HG03025 (cell line): ENCODE measurements around the gene H2AZ1.

Source experiments
- ATAC-seq: cut with Tn5 transposase; IDR thresholded peaks from one replicate; pipeline ENCODE4 v1.9.1; 2021; ENCODE audit warnings: mild to moderate bottlenecking, moderate library complexity; ENCODE audit not compliant: unreplicated experiment, low FRiP score

H2AZ1 gene

DNA sequence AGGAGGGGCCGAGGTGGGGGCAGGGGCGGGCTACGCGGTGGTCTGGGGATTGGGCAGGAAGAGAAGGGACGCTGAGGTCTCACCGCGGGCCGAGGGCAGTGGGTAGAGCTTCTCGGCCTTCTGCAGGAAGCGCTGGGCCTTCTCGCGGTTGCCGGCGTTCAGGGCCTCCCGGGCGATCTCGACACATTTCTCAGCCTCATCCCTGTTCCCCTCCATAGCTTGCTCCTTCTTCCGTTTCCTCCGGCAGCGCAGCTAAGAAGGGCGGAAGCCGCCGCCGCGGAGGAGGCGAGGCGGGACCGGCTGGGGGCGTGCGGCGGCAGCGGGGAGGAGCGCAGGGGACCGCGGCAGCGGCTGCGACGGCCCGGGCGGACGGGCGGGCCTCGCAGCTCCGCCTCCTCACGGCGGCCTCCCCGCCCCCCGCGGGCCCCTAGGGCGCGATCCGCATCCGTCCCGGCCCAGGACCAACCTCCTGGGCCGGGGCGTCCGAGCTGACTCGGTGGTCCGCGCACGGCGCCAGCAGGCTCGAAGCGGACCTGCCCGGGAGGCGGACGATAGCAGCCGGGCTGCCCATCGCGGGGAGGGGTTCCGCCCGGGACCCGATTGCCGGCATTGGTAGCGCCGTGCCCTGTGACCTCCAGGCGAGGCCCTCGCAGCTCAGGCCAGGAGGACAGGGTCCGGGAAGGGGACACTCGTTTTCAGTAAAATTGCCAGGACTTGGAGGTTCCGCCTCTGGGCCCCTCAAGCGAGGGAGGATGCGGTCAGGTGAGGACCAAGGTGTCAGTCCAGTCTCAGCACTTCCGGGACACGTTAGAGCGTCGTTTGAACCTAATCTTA, 3.5 kb downstream of the H2AZ1 start, which contains the start of gene DNAJB14:
Gene DNAJB14 (minus strand): TSS at position 263 of the 834 bp plus-strand sequence. CDS start 47 bp downstream, at position 216.
- peak; percentile 41 for ATAC-seq

DNA sequence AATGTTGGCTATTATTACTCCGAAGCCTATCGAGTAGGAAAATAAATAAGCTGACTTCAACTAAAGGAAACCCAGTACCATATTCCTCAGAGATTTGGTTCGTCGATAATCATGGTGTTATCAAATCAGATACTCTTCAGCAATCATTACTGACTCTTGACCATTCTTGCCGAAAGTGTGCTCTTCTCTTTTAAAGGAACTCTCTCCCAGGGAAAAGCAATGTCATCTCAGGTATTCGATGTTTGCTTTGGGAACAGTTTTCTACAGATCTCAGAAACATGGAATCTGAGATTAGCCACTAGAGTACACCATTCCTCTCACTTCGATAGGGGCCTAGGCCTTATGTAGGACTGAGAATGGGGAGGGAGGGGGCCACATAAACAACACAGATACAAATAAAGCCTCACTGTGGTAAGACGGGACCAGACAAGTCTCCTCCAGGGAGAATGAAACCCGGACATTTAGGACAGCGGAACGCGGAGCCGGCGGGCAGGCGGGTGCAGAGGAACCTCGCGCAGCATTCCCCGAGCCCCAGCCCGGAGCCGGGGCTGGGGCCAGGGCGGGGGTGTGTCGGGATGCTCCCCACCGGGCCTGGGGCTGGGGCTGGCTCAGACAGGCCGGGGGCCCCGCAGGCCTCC, 4.2 kb downstream of the H2AZ1 start:
- ATAC-seq: peak; percentile 2

DNA sequence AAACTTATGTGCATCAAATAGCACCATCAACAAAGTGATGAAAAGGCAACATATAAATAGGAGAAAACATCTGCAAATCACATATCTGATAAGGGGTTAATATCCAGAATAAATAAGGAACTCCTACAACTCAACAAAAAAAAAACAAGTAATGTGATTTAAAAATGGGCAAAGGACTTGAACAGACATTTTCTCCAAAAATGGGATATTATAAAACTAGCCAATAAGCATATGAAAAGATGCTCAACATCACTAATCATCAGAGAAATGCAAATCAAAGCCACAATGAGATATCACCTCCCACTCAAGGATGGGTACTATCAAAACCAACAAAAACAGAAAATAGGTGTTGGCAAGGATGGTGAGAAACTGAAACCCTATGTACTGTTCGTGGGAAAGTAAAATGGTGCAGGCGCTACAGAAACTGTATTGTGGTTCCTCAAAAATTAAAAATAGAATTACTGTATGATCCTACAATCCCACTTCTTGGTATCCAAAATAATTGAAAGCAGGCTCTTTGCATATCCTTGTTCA, 6.1 kb downstream of the H2AZ1 start:
- no peak for ATAC-seq

DNA sequence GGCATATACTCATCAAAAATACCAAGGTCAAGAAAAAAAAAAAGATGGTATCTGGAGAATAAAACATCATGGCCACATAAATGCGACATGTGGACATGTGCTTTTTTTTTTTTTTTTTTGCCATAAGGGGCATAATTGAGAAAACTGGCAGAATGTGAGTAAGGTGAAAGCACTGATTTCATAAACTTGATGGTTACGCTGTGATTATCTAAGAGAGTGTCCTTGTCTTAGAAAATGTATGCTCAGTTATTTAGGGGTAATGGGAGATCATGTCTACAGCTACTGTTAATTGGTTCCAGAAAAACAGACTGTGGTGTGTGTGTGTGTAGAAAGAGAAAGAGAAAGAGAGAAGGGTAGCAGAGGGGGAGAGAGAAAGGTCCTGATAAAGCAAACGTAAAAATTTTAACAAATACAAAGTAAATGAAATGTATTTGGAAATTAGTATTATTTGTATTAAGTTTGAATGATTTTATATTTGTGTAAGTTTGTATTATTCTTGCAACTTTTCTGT, 11.8 kb downstream of the H2AZ1 start:
- ATAC-seq: no peak

DNA sequence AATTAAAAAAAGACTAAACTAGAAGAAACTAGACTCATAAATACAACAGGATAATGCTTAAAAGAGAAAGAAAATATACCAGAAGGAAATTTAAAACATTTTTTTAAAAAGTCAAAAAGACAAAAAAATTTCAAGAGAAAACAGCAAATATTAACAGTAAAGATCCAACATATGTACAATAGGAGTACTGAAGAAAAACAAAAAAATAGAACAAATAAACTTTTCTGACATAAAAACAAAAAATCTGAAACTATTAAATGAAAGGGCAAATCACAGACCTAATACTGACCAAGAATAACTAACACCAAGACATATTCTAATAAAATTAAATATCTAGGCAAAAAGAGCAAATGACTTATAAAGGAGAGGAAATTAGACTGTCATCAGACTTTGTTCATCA, 15.2 kb downstream of the H2AZ1 start:
- ATAC-seq: no peak

DNA sequence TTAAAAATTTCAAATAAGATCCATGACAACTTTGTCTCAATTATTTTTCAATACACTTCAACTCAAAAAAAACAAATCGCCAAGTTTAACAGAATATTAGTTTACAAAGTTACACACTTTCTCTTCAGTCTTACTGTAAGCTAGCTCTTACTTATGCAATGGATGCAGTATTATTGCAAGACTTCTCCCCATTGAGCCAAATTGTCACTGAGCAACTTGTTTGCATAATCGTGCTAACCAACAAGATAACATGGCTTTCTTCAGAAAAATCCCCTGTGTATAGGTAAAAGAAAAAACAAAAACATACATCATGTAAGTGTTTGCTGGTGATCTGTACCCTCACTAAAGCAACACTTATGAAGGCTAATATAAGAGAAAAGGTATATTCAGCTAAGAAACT, 22.5 kb downstream of the H2AZ1 start:
- no peak for ATAC-seq

DNA sequence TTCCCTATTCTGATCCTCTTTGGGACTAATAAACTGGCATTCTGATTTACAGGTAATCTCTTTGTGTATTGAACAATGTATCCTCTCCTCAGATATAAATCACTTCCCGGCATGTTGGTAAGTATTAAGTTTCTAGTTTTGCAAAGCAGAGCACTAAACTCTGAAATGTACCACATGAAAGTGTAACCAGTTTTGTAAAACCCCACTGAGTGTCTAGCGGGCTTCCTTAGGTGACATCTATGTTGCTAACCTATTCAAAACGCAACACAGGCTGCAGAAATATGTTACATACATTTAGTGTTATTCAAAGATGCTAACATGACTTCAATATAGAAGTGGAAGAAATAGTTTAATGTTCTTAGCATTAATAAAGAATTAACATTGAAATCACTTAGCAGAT, 28.9 kb downstream of the H2AZ1 start:
- ATAC-seq: no peak

DNA sequence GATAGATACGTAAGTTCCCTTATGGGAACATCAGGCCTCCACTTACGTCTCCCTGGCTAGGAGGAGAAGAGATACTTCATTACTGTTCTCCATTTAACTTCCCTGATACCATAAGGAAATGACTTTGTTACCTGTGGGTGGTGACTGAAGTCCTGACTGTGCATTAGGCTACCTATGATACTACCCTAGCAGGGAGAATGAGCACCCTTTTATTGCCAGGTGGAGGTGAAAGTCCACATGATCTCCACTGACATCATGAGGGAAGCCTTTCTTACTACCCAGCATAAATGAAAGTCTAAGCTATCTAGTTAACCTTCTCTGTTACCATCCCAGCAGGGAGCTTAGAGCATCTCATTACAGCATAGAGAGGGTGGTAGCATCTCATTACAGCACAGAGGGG, 31.4 kb downstream of the H2AZ1 start:
- no peak for ATAC-seq

DNA sequence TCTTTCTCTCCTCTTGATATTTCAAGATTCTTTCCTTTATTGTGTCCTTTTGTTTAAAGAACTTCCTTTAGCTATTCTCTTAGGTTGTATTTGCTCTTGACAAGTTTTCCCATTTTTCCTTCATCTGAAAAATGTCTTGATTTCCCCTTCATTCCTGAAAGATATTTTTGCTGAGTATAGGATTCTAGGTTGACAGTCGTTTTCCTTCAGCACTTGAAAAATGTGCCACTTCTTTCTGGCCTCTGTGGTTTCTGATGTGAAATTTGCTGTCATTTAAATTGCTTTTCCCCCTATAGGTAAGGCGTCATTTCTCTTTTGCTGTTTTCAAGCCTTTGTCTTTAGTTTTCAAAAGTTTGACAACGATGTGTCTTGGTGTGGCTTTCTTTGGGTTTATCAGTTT, 32.5 kb downstream of the H2AZ1 start:
- ATAC-seq: no peak

DNA sequence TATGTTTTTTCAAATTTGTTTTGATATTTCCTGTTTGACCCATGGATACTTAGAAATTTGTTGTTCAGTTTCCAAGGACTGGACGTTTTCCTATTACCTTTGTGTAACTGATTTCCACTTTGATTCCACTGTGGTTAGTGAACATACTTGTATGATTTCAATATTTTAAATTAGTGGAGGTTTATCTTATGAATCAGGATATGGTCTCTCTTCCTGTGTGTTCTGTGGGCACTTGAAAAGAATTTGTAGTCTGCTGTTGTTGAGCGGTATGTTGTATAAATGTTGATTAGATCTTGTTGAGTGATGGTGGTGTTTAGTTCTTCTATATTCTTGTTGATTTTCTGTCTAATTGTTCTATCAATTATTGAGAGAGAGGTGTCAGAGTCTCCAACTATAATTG, 34.6 kb downstream of the H2AZ1 start:
- no peak for ATAC-seq
